HS-27A (cell line): Measurements from ENCODE around the gene ZNF611.
A peak's percentile ranks its signal among the peaks of the same experiment; 100 is the strongest.
"Not testable (repeated sequence)": the region's sequence is repeated elsewhere in the genome, so short reads cannot be mapped to it uniquely, and the experiment has no call there.

Source experiments
- DNase-seq: peaks from one replicate; pipeline ENCODE4 v3.0.0-alpha.2; 2012; ENCODE audit warnings: low read depth, missing footprints

Gene ZNF611

DNA sequence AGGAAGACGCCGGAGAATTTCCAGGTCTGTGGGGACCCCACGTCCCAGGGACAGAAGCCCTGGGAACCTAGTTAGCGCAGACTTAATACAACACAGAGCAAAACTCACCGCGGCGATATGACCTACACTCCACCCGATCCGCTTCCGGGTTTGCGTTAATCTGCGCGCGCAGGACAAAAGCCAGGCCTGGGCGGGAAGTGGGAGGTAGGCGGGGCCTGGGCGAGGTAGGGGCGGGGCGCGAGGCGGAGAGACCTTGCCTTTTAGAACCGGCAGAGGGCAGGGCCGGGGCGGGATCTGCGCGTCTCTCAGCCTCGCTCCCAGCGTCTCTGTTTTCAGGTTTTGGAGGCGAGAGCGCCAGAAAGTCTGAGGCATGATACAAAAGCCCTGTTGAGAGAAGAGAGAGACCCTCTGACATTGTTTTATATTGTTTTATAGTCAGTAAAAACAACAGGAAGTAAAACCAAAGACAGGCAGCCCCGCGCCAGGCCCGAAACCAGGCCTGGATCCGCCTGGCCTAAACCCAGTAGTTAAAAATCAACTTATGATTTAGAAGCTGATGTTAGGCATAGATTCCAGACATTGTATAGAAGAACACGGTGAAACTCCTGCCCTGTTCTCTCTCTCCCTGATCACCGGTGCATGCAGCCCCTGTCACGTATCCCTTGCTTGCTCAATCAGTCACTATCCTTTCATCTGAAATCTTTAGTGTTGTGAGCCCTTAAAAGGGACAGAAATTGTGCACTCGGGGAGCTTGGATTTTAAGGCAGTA lies at the start of gene ZNF611:
Gene ZNF611 (minus strand): TSS at position 152 of the 769 bp plus-strand sequence. CDS start 19,150 bp downstream, outside the sequence.
- DNase-seq = peak; percentile 69

DNA sequence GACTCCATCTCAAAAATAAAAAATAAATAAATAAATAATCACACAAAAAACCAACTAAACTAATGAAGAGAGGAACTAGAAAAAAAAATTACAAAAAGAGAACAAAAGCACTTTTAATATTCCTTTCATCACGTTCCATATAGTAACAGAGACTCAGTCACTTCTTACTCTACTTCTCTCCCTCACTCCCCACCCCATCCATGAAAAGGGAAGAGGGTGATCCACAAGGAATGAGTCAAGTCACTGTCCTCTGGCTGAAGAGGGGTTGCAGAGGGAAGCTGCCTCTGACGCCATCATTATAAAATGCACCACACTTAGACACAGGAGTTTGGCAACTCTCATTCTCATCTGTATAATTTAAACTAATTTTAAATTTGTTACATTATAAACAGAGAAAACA lies 48.0 kb upstream of the ZNF611 start:
- not testable (repeated sequence) for DNase-seq

DNA sequence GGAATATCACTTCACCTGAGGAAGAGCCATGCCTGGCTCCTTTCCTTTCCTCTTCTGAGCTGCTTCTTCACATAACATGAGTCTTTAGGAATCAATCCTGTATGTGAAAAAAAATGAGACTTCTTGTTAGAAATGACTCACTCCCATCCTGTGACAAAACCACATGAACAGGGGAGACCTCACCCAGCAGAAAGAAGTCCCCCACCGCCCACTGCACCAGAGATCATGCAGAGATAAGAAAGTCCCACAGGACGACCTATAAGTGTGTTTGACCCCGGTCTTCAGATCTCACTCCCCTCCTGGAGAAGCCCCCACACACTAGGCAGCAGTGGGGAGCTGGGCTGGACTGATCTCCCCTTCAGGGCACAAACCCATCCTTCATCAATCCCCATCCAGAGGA lies 44.0 kb upstream of the ZNF611 start:
- DNase-seq = no peak

DNA sequence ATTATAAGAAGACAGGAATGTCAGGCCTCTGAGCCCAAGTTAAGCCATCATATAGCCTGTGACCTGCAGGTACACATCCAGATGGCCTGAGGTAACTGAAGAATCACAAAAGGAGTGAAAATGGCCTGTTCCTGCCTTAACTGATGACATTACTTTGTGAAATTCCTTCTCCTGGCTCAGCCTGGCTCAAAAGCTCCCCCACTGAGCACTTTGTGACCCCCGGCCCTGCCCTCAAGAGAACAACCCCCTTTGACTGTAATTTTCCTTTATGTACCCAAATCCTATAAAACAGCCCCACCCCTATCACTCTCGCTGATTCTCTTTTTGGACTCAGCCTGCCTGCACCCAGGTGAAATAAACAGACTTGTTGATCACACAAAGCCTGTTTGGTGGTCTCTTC lies 21.6 kb upstream of the ZNF611 start:
- DNase-seq = not testable (repeated sequence)

- DNase-seq = no peak
These were observed 14.9 kb upstream of the ZNF611 start for GRCh38 chr19:52749780-52750179.

GRCh38 chr19:52748336-52748950 lies 13.6 kb upstream of the ZNF611 start:
- no peak for DNase-seq

DNA sequence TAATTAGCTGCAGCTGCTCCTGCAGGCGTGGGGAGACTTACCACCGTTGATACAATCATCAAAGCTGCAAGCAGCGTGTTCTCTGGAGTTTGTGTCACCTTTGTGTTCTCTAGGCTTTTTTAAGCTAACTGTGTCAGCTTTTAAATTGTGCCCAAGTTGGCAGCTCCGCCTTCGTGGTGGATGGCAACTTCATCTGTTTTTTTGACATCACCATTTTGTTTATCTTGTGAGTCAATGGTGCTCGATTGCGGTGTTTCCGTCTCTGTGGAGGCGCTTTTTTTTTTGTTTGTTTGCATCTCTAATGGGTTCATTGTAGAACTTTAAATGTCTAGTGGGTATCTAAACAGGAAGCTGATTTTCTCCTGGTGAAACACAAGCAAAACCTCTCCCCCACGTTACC lies 11.1 kb upstream of the ZNF611 start:
- DNase-seq = not testable (repeated sequence)

DNA sequence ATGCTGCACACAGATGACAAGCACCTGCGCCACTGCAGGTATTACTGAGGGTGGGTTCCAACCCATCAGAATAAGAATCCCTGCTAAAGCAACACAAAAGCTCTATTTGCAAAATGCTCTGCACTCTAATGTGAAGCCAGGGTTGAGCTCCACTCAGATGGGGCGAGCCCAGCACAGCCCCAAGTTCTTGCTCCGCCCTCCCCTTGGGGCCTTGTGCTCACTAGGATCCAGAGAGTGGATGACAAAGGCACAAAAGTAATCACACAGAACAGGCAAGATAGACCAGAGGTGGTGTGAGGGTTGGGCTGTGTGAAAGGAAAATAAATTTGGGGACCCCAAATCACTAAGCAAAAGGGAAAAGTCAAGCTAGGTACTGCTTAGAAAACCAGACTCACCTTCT lies 8.2 kb upstream of the ZNF611 start:
- no peak for DNase-seq

DNA sequence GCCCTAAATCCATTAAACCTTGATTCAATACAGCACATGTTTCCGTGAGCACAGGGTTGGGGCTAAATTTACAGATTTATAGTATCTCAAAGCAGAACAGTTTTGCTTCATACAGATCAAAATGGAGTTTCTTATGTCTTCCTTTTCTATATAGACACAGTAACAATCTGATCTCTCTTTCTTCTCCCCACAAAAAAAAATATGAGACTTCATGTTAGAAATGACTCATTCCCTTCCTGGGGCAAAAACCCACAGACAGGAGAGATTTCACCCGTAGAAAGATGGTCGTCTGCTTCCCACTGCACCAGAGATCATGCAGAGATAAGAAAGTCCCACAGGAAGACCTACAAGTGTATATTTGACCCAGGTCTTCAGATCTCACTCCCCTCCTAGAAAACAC lies 7.7 kb upstream of the ZNF611 start:
- no peak for DNase-seq

DNA sequence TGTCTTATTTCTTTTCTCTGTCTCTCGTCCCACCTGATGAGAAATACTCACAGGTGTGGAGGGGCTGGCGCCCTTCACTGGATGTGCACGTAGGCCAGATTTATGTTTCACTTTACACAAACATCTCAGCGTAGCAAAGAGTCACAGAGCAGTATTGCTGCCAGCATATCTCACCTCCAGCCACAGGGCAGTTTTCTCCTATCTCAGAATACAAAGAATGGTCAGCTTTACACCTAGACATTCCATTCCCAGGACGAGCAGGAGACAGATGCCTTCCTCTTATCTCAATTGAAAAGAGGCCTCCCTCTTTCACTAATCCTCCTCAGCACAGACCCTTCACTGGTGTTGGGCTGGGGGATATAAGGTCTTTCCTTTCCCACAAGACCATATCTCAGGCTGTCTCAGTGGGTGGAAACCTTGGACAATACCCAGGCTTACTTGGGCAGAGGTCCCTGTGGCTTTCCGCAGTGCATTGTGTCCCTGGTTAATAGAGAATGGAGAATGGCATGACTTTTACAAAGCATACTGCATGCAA lies 7.2 kb upstream of the ZNF611 start:
- no peak for DNase-seq

DNA sequence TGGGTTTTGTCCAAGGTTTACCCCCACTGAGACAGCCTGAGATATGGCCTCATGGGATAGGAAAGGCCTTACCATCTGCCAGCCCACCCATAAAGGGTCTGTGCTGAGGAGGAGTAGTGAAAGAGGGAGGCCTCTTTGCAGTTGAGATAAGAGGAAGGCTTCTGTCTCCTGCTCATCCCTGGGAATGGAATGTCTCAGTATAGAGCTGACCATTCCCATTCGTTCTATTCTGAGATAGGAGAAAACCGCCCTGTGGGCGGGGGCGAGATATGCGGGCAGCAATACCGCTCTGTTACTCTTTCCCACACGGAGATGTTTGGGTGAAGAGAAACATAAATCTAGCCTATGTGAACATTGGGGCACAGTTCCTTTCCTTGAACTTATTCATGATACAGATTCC lies 6.5 kb upstream of the ZNF611 start:
- not testable (repeated sequence) for DNase-seq

GRCh38 chr19:52739576-52739975 lies 4.7 kb upstream of the ZNF611 start:
- no peak for DNase-seq

- DNase-seq = no peak
These were observed 890 bp upstream of the ZNF611 start for GRCh38 chr19:52735734-52736133.

DNA sequence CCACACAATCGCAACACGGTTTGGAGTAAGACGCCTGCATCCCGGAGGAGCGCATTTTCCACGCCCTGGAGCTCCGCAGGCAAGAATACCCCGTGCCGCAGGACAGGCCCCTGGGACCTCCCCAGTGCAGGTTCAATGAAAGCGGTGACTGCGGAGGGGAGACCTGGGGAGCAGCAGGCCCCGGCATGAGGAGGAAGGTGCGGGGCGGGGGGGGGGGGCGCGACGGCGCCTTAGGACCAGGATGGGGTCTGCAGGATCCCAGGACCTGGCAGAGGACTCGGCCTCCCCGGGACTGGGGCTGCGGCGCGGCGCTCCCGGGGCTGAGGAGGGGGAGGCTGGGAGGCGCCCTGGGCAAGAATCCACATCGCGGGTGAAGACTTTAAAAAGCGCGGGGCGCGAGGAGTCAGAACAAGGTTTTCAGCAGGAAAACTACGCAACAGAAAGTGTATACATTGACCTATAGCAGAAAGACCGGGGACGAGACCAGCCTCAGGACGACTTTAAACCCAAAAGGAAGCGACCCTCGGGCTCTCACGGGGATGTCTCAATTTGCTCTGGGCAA lies 432 bp downstream of the ZNF611 start:
- no peak for DNase-seq

- not testable (repeated sequence) for DNase-seq
These were observed 8.8 kb downstream of the ZNF611 start for GRCh38 chr19:52726051-52726450.

DNA sequence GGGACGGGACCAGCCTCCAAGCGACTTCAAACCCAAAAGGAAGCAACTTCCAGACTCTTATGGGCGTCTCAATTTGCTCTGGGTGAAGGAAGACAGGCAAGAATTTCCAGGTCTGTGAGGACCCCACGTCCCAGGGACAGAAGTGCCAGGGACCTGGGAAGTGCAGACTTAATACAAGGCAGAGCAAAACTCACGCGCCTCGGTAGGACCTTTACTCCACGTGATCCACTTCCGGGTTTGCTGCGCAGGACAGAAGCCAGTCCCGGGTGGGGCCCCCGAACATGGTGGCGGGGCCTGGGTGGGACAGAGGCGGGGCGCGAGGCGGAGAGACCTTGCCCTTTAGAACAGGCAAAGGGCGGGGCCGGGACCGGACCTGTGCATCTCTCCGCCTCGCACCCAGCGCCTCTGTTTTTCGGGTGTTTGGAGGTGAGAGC lies 9.3 kb downstream of the ZNF611 start:
- no peak for DNase-seq

GRCh38 chr19:52724701-52725514 lies 9.9 kb downstream of the ZNF611 start:
- no peak for DNase-seq

DNA sequence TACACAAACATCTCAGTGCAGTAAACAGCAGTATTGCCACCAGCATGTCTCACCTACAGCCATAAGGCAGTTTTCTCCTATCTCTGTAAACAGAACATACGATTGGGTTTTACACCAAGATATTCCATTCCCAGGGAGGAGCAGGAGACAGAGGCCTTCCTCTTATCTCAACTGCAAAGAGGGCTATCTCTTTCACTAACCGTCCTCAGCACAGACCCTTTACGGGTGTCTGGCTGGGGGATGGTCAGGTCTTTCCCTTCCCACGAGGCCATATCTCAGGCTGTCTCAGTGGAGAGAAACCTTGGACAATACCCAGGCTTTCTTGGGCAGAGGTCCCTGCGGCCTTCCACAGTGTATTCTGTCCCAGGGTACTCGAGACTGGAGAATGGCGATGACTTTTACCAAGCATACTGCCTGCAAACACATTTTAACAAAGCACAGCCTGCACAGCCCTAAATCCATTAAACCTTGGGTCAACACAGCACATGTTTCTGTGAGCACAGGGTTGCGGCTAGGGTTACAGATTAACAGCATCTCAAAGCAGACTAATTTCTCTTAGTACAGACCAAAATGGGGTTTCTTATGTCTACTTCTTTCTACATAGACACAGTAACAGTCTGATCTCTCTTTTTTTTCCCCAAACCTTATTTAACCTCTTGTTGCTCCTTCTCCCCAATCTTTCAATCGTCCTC lies 10.8 kb downstream of the ZNF611 start:
- DNase-seq = not testable (repeated sequence)

DNA sequence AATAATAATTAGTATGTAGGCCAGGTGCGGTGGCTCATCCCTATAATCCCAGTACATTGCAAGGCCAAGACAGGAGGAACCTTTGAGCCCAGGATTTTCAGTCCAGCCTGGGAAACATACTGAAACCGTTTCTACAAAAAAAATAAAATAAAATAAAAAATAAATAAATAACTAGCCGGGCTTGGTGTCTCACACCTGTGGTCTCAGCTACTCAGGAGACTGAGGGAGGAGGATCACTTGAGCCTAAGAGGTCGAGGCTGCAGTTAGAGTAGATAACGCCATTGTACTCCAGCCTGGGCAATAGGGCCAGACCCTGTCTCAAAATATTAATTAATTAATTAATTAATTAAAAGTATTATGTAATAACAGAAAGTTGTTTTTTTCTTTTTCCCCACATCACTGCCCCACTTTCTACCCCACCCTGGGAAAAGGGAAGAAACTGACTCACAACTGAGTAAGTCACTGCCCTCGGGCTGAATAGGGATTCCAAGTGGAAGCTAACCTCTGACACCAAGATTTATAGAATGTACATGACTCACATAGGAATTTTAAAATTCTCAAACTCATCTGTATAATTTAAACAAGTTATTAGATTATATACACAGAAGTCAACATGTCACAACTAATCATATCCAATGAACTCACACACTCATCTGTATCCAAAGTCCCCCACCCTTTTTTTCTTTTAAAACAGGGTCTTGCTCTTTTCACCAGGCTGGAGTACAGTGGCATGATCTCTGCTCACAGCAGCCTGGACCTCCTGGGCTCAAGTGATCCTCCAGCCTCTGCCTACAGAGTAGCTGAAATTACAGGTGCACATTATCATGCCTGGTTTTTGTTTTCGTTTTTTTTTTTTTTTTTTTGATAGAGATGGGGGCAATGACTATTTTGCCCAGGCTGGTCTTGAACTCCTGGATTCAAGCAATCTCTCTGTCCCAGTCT lies 12.5 kb downstream of the ZNF611 start:
- DNase-seq = peak; percentile 61

GRCh38 chr19:52720541-52720940 lies 14.3 kb downstream of the ZNF611 start:
- not testable (repeated sequence) for DNase-seq
